Hepatic stellate cell (primary cell): Measurements from ENCODE around the gene IL7R.
"Not testable (repeated sequence)": the region's sequence is repeated elsewhere in the genome, so short reads cannot be mapped to it uniquely, and the experiment has no call there.

Source experiments
- DNase-seq: peaks from one replicate; pipeline ENCODE4 v3.0.0; 2011; ENCODE audit warnings: low spot score

The IL7R gene

GRCh38 chr5:35842856-35843255 is 13.8 kb upstream of the IL7R start:
- no peak for DNase-seq

GRCh38 chr5:35845508-35845907 is 11.2 kb upstream of the IL7R start:
- DNase-seq = not testable (repeated sequence)

GRCh38 chr5:35847491-35847890 is 9.2 kb upstream of the IL7R start:
- DNase-seq = no peak

GRCh38 chr5:35847961-35848360 is 8.7 kb upstream of the IL7R start:
- DNase-seq = no peak

- DNase-seq = no peak
These were observed 6.8 kb upstream of the IL7R start for GRCh38 chr5:35849860-35850259.

GRCh38 chr5:35850967-35851680 is 5.6 kb upstream of the IL7R start:
- no peak for DNase-seq

GRCh38 chr5:35852084-35852734 is 4.5 kb upstream of the IL7R start:
- DNase-seq = no peak

GRCh38 chr5:35852773-35853172 is 3.9 kb upstream of the IL7R start:
- DNase-seq = no peak

- no peak for DNase-seq
These were observed 3.1 kb upstream of the IL7R start for GRCh38 chr5:35853631-35854030.

GRCh38 chr5:35854248-35854647 is 2.4 kb upstream of the IL7R start:
- DNase-seq = no peak

GRCh38 chr5:35855187-35855586 is 1.5 kb upstream of the IL7R start:
- no peak for DNase-seq

GRCh38 chr5:35856186-35856764 is 416 bp upstream of the IL7R start:
- DNase-seq = not testable (repeated sequence)

GRCh38 chr5:35857606-35858205 is 1.0 kb downstream of the IL7R start:
- DNase-seq = no peak

GRCh38 chr5:35859101-35859661 is 2.5 kb downstream of the IL7R start:
- no peak for DNase-seq

- no peak for DNase-seq
These were observed 4.0 kb downstream of the IL7R start for GRCh38 chr5:35860686-35861085.

- DNase-seq = no peak
These were observed 5.0 kb downstream of the IL7R start for GRCh38 chr5:35861718-35862117.

- no peak for DNase-seq
These were observed 5.4 kb downstream of the IL7R start for GRCh38 chr5:35862126-35862525.

- DNase-seq = no peak
These were observed 6.5 kb downstream of the IL7R start for GRCh38 chr5:35863159-35863558.

GRCh38 chr5:35867998-35868397 is 11.3 kb downstream of the IL7R start:
- DNase-seq = no peak

- no peak for DNase-seq
These were observed 13.1 kb downstream of the IL7R start for GRCh38 chr5:35869685-35870277.

- DNase-seq = no peak
These were observed 13.9 kb downstream of the IL7R start for GRCh38 chr5:35870605-35871004.

GRCh38 chr5:35876454-35876853 is 19.8 kb downstream of the IL7R start:
- no peak for DNase-seq
